ENCODE measurements around the gene CPA5.

Gene CPA5

GRCh38 chr7:130398526-130399090 is 54.0 kb downstream of the CPA5 start:
- TF ChIP-seq, protein P1, sequence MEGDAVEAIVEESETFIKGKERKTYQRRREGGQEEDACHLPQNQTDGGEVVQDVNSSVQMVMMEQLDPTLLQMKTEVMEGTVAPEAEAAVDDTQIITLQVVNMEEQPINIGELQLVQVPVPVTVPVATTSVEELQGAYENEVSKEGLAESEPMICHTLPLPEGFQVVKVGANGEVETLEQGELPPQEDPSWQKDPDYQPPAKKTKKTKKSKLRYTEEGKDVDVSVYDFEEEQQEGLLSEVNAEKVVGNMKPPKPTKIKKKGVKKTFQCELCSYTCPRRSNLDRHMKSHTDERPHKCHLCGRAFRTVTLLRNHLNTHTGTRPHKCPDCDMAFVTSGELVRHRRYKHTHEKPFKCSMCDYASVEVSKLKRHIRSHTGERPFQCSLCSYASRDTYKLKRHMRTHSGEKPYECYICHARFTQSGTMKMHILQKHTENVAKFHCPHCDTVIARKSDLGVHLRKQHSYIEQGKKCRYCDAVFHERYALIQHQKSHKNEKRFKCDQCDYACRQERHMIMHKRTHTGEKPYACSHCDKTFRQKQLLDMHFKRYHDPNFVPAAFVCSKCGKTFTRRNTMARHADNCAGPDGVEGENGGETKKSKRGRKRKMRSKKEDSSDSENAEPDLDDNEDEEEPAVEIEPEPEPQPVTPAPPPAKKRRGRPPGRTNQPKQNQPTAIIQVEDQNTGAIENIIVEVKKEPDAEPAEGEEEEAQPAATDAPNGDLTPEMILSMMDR (IDR thresholded peaks at IDR 0.05; ENCODE audit: insufficient read depth, missing control alignments) = no peak
- DNase-seq (ENCODE audit: insufficient read length, low spot score) (no peak), FAIRE-seq (no peak)

GRCh38 chr7:130400120-130400572 is 55.5 kb downstream of the CPA5 start:
- DNase-seq (ENCODE audit: insufficient read length, low spot score) = no peak
- FAIRE-seq = no peak
- TF ChIP-seq, protein P1 (IDR thresholded peaks at IDR 0.05; ENCODE audit: insufficient read depth, missing control alignments) = no peak

- FAIRE-seq = no peak
- TF ChIP-seq, protein P1 (IDR thresholded peaks at IDR 0.05; ENCODE audit: insufficient read depth, missing control alignments) = no peak
- no peak for DNase-seq (ENCODE audit: insufficient read length, low spot score)
These were observed 56.5 kb downstream of the CPA5 start for GRCh38 chr7:130401101-130401500.

DNA sequence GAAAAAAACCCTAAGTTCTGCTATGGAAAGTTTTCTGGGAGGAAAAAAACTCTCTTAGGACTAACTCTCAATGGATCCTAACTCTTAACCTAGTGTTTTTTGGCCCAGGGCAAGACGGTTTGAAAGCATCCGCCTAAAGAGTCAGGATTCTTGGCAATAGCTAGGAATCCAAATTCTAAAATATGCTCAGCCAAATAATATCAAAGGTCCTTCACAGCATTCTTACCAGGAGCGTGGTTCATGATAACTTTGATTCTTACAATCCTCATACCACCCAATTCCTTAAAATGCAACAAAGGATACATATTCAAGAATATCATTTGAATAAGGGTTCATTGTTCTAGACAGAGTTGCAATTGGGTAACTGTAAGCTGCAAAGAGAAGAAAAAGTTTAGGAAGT is 57.0 kb downstream of the CPA5 start:
- TF ChIP-seq, protein P1 (IDR thresholded peaks at IDR 0.05; ENCODE audit: insufficient read depth, missing control alignments) = no peak
- no peak for FAIRE-seq
- no peak for DNase-seq (ENCODE audit: insufficient read length, low spot score)

- TF ChIP-seq, protein P1 (IDR thresholded peaks at IDR 0.05; ENCODE audit: insufficient read depth, missing control alignments) = no peak
- no peak for FAIRE-seq
- DNase-seq (ENCODE audit: insufficient read length, low spot score) = no peak
These were observed 60.4 kb downstream of the CPA5 start for GRCh38 chr7:130405003-130405402.

DNA sequence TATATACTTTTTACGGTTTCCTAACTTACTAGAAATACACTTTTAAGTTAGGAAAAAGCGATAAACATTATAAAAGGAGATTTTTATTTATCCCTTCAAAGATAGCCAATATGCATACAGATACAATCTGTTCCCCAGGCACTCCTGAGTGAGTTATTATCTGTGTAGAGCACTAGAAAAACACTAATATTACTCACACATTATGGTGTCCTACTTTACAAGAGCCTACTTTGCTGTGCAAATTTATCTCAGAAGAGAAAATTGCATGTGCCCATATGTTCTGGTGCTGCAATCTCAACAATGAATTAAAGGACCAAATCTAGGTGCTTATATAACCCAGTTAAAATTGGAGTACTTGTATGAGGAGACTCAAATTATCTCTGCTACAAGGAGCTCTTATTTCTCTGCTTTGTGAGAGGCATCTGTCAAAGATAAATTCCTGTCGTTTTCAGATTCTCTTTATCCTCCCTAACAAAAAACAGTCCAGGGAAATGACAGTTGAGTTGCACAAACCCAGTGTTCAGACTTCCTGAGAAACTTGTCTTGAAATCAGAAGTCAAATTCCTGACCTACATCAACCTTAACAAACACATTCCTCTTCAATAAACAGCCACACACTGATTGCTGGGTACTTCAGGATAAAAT is 64.6 kb downstream of the CPA5 start:
- FAIRE-seq (no peak), DNase-seq (ENCODE audit: insufficient read length, low spot score) (no peak)
- TF ChIP-seq, protein P1 (IDR thresholded peaks at IDR 0.05; ENCODE audit: insufficient read depth, missing control alignments) = no peak

- TF ChIP-seq, protein P1 (IDR thresholded peaks at IDR 0.05; ENCODE audit: insufficient read depth, missing control alignments) = no peak
- no peak for DNase-seq (ENCODE audit: insufficient read length, low spot score)
- FAIRE-seq = no peak
These were observed 65.1 kb downstream of the CPA5 start for GRCh38 chr7:130409712-130410072.
